ENCODE data around the gene ALK.

ALK gene

GRCh38 chr2:29162204-29162928, 759.0 kb downstream of the ALK start:
- TF ChIP-seq, protein P1, sequence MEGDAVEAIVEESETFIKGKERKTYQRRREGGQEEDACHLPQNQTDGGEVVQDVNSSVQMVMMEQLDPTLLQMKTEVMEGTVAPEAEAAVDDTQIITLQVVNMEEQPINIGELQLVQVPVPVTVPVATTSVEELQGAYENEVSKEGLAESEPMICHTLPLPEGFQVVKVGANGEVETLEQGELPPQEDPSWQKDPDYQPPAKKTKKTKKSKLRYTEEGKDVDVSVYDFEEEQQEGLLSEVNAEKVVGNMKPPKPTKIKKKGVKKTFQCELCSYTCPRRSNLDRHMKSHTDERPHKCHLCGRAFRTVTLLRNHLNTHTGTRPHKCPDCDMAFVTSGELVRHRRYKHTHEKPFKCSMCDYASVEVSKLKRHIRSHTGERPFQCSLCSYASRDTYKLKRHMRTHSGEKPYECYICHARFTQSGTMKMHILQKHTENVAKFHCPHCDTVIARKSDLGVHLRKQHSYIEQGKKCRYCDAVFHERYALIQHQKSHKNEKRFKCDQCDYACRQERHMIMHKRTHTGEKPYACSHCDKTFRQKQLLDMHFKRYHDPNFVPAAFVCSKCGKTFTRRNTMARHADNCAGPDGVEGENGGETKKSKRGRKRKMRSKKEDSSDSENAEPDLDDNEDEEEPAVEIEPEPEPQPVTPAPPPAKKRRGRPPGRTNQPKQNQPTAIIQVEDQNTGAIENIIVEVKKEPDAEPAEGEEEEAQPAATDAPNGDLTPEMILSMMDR (conservative IDR thresholded peaks at IDR 0.05; ENCODE audit: control insufficient read depth, insufficient read depth, low read depth, low read length): no peak
- no peak overlapping the region for H3K4me3 ChIP-seq (ENCODE audit: control insufficient read depth, low read depth, low read length)

GRCh38 chr2:29160184-29160583, 761.2 kb downstream of the ALK start:
- TF ChIP-seq, protein P1 (conservative IDR thresholded peaks at IDR 0.05; ENCODE audit: control insufficient read depth, insufficient read depth, low read depth, low read length): no peak
- H3K4me3 ChIP-seq (ENCODE audit: control insufficient read depth, low read depth, low read length): no peak overlapping the region
- DNase-seq (ENCODE audit: low read depth): no peak

More at GRCh38 chr2:29162204-29162928, 759.0 kb downstream of the ALK start:
- DNase-seq (ENCODE audit: low read depth): no peak

GRCh38 chr2:29159125-29159524, 762.3 kb downstream of the ALK start:
- DNase-seq (ENCODE audit: low read depth): no peak
- TF ChIP-seq, protein P1 (conservative IDR thresholded peaks at IDR 0.05; ENCODE audit: control insufficient read depth, insufficient read depth, low read depth, low read length): no peak
- no peak overlapping the region for H3K4me3 ChIP-seq (ENCODE audit: control insufficient read depth, low read depth, low read length)

GRCh38 chr2:29157131-29157530, 764.3 kb downstream of the ALK start:
- TF ChIP-seq, protein P1 (conservative IDR thresholded peaks at IDR 0.05; ENCODE audit: control insufficient read depth, insufficient read depth, low read depth, low read length): no peak
- H3K4me3 ChIP-seq (ENCODE audit: control insufficient read depth, low read depth, low read length): no peak overlapping the region
- no peak for DNase-seq (ENCODE audit: low read depth)

- no peak overlapping the region for H3K4me3 ChIP-seq (ENCODE audit: control insufficient read depth, low read depth, low read length)
- no peak for DNase-seq (ENCODE audit: low read depth)
- TF ChIP-seq, protein P1 (conservative IDR thresholded peaks at IDR 0.05; ENCODE audit: control insufficient read depth, insufficient read depth, low read depth, low read length): no peak
Measured at GRCh38 chr2:29155578-29155977, 765.8 kb downstream of the ALK start.

DNA sequence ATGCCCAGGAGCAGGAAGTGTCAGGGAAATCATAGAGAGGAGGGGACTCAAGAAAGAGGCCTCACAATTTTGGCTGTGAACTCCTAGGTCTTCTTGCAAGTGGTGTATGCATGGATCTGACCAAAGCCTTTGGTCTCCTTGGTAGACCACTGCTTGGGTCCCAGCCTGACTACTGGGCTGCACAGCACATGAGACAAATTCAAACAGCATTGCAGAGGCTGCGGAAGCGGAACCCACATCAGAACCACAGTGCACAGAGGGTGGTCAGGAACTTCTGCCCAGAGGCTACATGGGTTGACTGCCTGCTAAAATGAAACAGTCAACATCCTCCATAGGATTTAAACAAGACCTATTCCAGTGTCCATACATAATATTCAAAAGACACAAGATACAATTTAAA, 766.8 kb downstream of the ALK start:
- no peak overlapping the region for H3K4me3 ChIP-seq (ENCODE audit: control insufficient read depth, low read depth, low read length)
- DNase-seq (ENCODE audit: low read depth): no peak
- TF ChIP-seq, protein P1 (conservative IDR thresholded peaks at IDR 0.05; ENCODE audit: control insufficient read depth, insufficient read depth, low read depth, low read length): no peak
